Type B pancreatic cell (in vitro differentiated cells): Measurements from ENCODE around the gene COA1. TPM values are rescaled to one million over a fixed set of nuclear protein-coding genes. Genes with fewer than 3 reads are reported as not detected.

Experiments
- DNase-seq: peaks from one replicate; pipeline ENCODE4 v3.0.0; 2021; ENCODE audit warnings: mixed read lengths; ENCODE audit not compliant: unreplicated experiment; ENCODE audit errors: extremely low spot score
- H3K27ac Mint-ChIP-seq: 2 replicates; pipeline ENCODE4 v1.8.0; 2021; ENCODE audit warnings: mild to moderate bottlenecking, mixed read lengths
- H3K27me3 Mint-ChIP-seq: 2 replicates; pipeline ENCODE4 v1.8.0; 2021; ENCODE audit warnings: mixed read lengths
- H3K36me3 Mint-ChIP-seq: 2 replicates; pipeline ENCODE4 v1.8.0; 2021; ENCODE audit warnings: mixed read lengths
- H3K4me1 Mint-ChIP-seq: one replicate; pipeline ENCODE4 v1.8.0; 2021; ENCODE audit warnings: mixed read lengths; ENCODE audit not compliant: unreplicated experiment
- H3K4me3 Mint-ChIP-seq: 2 replicates; pipeline ENCODE4 v1.8.0; 2021; ENCODE audit warnings: mild to moderate bottlenecking, mixed read lengths
- H3K9me3 Mint-ChIP-seq: 2 replicates; pipeline ENCODE4 v1.8.0; 2021; ENCODE audit warnings: mixed read lengths
- CTCF ChIP-seq: fragments of 200-600 bp; sonication (generic); conservative IDR thresholded peaks from 2 replicates; pipeline ENCODE4 v1.5.0; 2021; ENCODE audit warnings: antibody characterized with exemption, mild to moderate bottlenecking
- total RNA-seq: library from RNA; stranded (reverse); gene quantifications from 2 replicates; pipeline ENCODE4 v1.2.1, GENCODE V29; 2021; ENCODE audit warnings: low replicate concordance

Gene COA1
- total RNA-seq, 1 donor from 2014 or later, result 75.3 TPM

GRCh38 chr7:43656997-43657396 lies 72.3 kb downstream of the COA1 start:
- DNase-seq, result no peak
- H3K27me3 Mint-ChIP-seq, result no peaks in the 10 kb centered on the region
- no peak overlapping the region for H3K4me3 Mint-ChIP-seq
- H3K36me3 Mint-ChIP-seq, result peaks cover 37% of the 10 kb centered on the region
- no peaks in the 10 kb centered on the region for H3K9me3 Mint-ChIP-seq
- H3K4me1 Mint-ChIP-seq, result peaks cover 11% of the 10 kb centered on the region
- no peak for TF ChIP-seq CTCF
- no peak overlapping the region for H3K27ac Mint-ChIP-seq

GRCh38 chr7:43655584-43655983 lies 73.7 kb downstream of the COA1 start:
- no peak overlapping the region for H3K27ac Mint-ChIP-seq
- H3K4me1 Mint-ChIP-seq, result peaks cover 19% of the 10 kb centered on the region
- H3K36me3 Mint-ChIP-seq, result peaks cover 34% of the 10 kb centered on the region
- H3K27me3 Mint-ChIP-seq, result no peaks in the 10 kb centered on the region
- no peak overlapping the region for H3K4me3 Mint-ChIP-seq
- H3K9me3 Mint-ChIP-seq, result no peaks in the 10 kb centered on the region
- DNase-seq, result no peak
- TF ChIP-seq CTCF, result no peak

DNA sequence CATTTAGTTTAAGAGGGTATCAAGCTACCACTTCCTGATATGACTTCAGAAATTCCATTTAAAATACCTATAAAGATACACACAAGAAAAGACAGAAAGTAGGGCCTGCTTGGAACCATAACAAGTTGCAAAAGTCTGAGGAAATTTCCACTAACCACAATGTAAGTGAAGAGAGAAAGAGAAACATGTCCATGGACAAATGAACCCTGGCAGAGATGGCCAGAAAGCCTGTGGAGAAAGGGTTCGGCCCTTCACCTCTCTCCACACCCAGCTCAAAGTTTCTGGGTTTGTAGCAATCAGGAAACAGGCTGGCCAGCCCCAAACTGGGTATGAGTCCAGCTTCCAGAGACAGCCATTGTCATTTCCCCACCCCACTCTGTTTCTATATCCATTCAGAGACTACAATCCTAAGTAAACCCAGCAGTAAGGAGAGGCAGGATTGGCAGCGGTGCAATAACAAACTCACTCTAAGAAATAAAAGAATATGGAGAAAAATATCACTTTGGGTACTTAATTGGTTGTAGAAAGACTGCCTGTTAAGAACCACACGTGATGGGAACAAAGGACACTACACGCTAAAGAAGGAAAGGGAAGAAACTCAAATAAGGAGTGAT lies 75.3 kb downstream of the COA1 start:
- Mint-ChIP-seq H3K27me3 (no peaks in the 10 kb centered on the region), H3K27ac (no peak overlapping the region), H3K9me3 (no peaks in the 10 kb centered on the region), H3K4me1 (peaks cover 20% of the 10 kb centered on the region), H3K4me3 (no peak overlapping the region), H3K36me3 (peaks cover 34% of the 10 kb centered on the region)
- DNase-seq, result no peak
- TF ChIP-seq CTCF, result no peak

DNA sequence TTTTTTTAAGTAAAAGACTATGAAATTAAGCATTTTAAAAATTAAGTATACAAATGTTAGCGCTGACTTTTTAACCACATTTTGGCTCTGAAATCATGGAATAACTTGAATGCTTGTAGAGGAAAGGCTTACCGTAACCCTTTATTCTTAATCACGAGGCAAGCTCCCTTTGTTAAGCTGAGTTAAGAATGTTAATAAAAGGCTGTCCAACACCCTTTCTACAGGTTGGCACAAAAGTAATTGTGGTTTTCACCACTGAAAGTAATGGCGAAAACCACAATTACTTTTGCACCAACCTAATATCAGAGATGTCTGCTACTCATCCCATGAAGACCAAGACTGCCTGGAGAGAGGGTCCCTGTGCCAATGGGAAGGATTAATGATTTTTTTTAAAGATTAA lies 75.9 kb downstream of the COA1 start:
- no peak for DNase-seq
- Mint-ChIP-seq H3K4me3 (no peak overlapping the region), H3K27ac (no peak overlapping the region), H3K36me3 (peaks cover 32% of the 10 kb centered on the region), H3K4me1 (peaks cover 15% of the 10 kb centered on the region), H3K27me3 (no peaks in the 10 kb centered on the region), H3K9me3 (no peaks in the 10 kb centered on the region)
- TF ChIP-seq CTCF, result no peak

GRCh38 chr7:43652364-43652763 lies 77.0 kb downstream of the COA1 start:
- Mint-ChIP-seq H3K4me3 (no peak overlapping the region), H3K27me3 (no peaks in the 10 kb centered on the region), H3K36me3 (peaks cover 32% of the 10 kb centered on the region), H3K4me1 (peaks cover 24% of the 10 kb centered on the region), H3K27ac (no peak overlapping the region), H3K9me3 (no peaks in the 10 kb centered on the region)
- DNase-seq, result no peak
- TF ChIP-seq CTCF, result no peak
